HepG2 (cell line): ENCODE data around the gene OR52E1. TPM values are rescaled to one million over a fixed set of nuclear protein-coding genes. Genes with fewer than 3 reads are reported as not detected.

Source experiments
- ATAC-seq: fragments of 200-7000 bp; cut with Tn5 transposase; 3 replicates; pipeline ENCODE4 v1.9.1; 2020; ENCODE audit warnings: mild to moderate bottlenecking, moderate library complexity
- BruUV-seq: library from RNA; stranded (reverse); fragments of 400-500 nt; replicated peaks from 2 replicates; lab custom pipeline; 2021; lab: Mats Ljungman, UMichigan
- CTCF ChIA-PET: fragments of 300-600 bp; formaldehyde crosslinking; extraction: SDS; loops from one replicate; lab custom pipeline; 2021; ENCODE audit warnings: low total read pairs, inconsistent platforms, low intra/inter-chr PET ratio; lab: Yijun Ruan, JAX
- POLR2A ChIA-PET: fragments of 350-600 bp; sonication (Branson Sonifier 250); formaldehyde crosslinking; loops from one replicate; lab custom pipeline; 2020; ENCODE audit warnings: antibody characterized with exemption, inconsistent platforms; lab: Yijun Ruan, JAX
- DNase-seq: peaks from one replicate; pipeline ENCODE4 v3.0.0-alpha.2; 2015; ENCODE audit warnings: low spot score
- FAIRE-seq: peaks from 3 replicates; lab custom pipeline; 2011; peaks lifted over from hg19 to GRCh38; lab: Jason Lieb, UNC
- H2AFZ ChIP-seq: one replicate; pipeline ENCODE4 v1.6.1; 2011; ENCODE audit warnings: low read length, inconsistent platforms
- H3K27ac ChIP-seq: fragments of 300-600 bp; 3 replicates; pipeline ENCODE4 v1.8.0; 2011; ENCODE audit warnings: mixed run types, mild to moderate bottlenecking, mixed read lengths, low read length, inconsistent platforms; ENCODE audit not compliant: insufficient read depth; ENCODE audit errors: extremely low read length
- H3K27me3 ChIP-seq, 2 experiments: fragments of 200-600 bp in 1 of 2; 2 replicates in 1 of 2; 3 replicates in 1 of 2; pipeline versions ENCODE4 v1.6.0 to v1.8.0; 2011; ENCODE audit warnings: low read length in 2 of 2, mild to moderate bottlenecking in 2 of 2, moderate library complexity in 2 of 2, inconsistent platforms in 1 of 2; ENCODE audit not compliant: insufficient read depth in 2 of 2, control insufficient read depth in 1 of 2
- H3K36me3 ChIP-seq, 2 experiments: fragments of 200-600 bp in 1 of 2; replicated peaks in 1 of 2; 2 replicates in 1 of 2; 3 replicates in 1 of 2; pipeline versions ENCODE4 v1.5.1 to v1.8.0; 2011; ENCODE audit warnings: low read length in 2 of 2, inconsistent platforms in 1 of 2; ENCODE audit not compliant: insufficient read depth in 2 of 2, control insufficient read depth in 1 of 2
- H3K4me1 ChIP-seq: 2 replicates; pipeline ENCODE4 v1.5.1; 2012; ENCODE audit warnings: low read length, inconsistent platforms; ENCODE audit not compliant: insufficient read depth
- H3K4me2 ChIP-seq: 2 replicates; pipeline ENCODE4 v1.6.0; 2011; ENCODE audit warnings: low read depth, low read length, inconsistent platforms
- H3K4me3 ChIP-seq, 3 experiments: fragments of 200-600 bp in 1 of 3; sonication (generic), shearing (Covaris generic) in 1 of 3; replicated peaks in 1 of 3; 2 replicates each; pipeline ENCODE4 v1.5.1; 2011 to 2016; ENCODE audit warnings: low read length in 3 of 3, inconsistent platforms in 2 of 3, low read depth in 2 of 3, mild to moderate bottlenecking in 2 of 3, control low read depth in 1 of 3, mixed read lengths in 1 of 3; ENCODE audit not compliant: insufficient read depth in 1 of 3
- H3K79me2 ChIP-seq: one replicate; pipeline ENCODE4 v1.6.1; 2011; ENCODE audit warnings: low read length, inconsistent platforms; ENCODE audit not compliant: insufficient read depth
- H3K9ac ChIP-seq: 2 replicates; pipeline ENCODE4 v1.6.0; 2011; ENCODE audit warnings: mild to moderate bottlenecking, low read depth, low read length, inconsistent platforms; ENCODE audit not compliant: insufficient read depth
- H3K9me3 ChIP-seq: 2 replicates; pipeline ENCODE4 v1.5.1; 2012; ENCODE audit warnings: mild to moderate bottlenecking, low read length
- H4K20me1 ChIP-seq: 2 replicates; pipeline ENCODE4 v1.6.0; 2011; ENCODE audit warnings: inconsistent platforms, mild to moderate bottlenecking, low read length, moderate library complexity; ENCODE audit not compliant: insufficient read depth
- CENPT ChIP-seq: sonication (generic); formaldehyde crosslinking; IDR thresholded peaks from 2 replicates; pipeline ENCODE4 v1.8.0; 2022; ENCODE audit warnings: low read depth, mild to moderate bottlenecking, moderate library complexity, missing genetic modification reagents
- HNRNPK ChIP-seq: fragments of 200-400 bp; formaldehyde crosslinking; IDR thresholded peaks from 2 replicates; pipeline ENCODE4 v1.6.1; 2018; ENCODE audit warnings: low read length, low read depth, moderate library complexity, mild to moderate bottlenecking; ENCODE audit not compliant: poor library complexity, severe bottlenecking
- MIXL1 ChIP-seq: IDR thresholded peaks from 2 replicates; pipeline ENCODE4 v1.6.1; 2016
- PCBP1 ChIP-seq: fragments of 200-400 bp; formaldehyde crosslinking; IDR thresholded peaks from 2 replicates; pipeline ENCODE4 v1.6.1; 2017; ENCODE audit warnings: mild to moderate bottlenecking, low read depth, low read length, borderline replicate concordance
- PPARG ChIP-seq: conservative IDR thresholded peaks from 2 replicates; pipeline ENCODE4 v1.6.1; 2016; ENCODE audit warnings: missing biosample characterization, missing genetic modification reagents
- RNF2 ChIP-seq: fragments of 450-650 bp; conservative IDR thresholded peaks from 2 replicates; pipeline ENCODE4 v1.6.1; 2016; ENCODE audit warnings: low read depth
- TEAD3 ChIP-seq: optimal IDR thresholded peaks from 2 replicates; pipeline ENCODE3; 2016; ENCODE audit warnings: borderline replicate concordance
- TOPORS ChIP-seq: sonication (generic); formaldehyde crosslinking; IDR thresholded peaks from 2 replicates; pipeline ENCODE4 v1.8.0; 2023; ENCODE audit warnings: mild to moderate bottlenecking, missing genetic modification reagents
- ZFP37 ChIP-seq: sonication (generic); formaldehyde crosslinking; IDR thresholded peaks from 2 replicates; pipeline ENCODE4 v1.4.0; 2020; ENCODE audit warnings: missing genetic modification reagents, borderline replicate concordance
- ZNF343 ChIP-seq: sonication (generic); formaldehyde crosslinking; IDR thresholded peaks from 2 replicates; pipeline ENCODE4 v1.4.0; 2020; ENCODE audit warnings: mild to moderate bottlenecking, missing genetic modification reagents
- ZNF430 ChIP-seq: sonication (generic); formaldehyde crosslinking; IDR thresholded peaks from 2 replicates; pipeline ENCODE4 v1.9.0; 2021; ENCODE audit warnings: mild to moderate bottlenecking, missing genetic modification reagents
- ZNF556 ChIP-seq: sonication (generic); formaldehyde crosslinking; IDR thresholded peaks from 2 replicates; pipeline ENCODE4 v1.4.0; 2020; ENCODE audit warnings: mild to moderate bottlenecking, missing genetic modification reagents, borderline replicate concordance
- ZNF562 ChIP-seq: sonication (generic); formaldehyde crosslinking; IDR thresholded peaks from 2 replicates; pipeline ENCODE4 v1.8.0; 2022; ENCODE audit warnings: missing genetic modification reagents, borderline replicate concordance
- ZNF670 ChIP-seq: sonication (generic); formaldehyde crosslinking; IDR thresholded peaks from 2 replicates; pipeline ENCODE4 v1.8.0; 2022; ENCODE audit warnings: mild to moderate bottlenecking, missing genetic modification reagents, borderline replicate concordance
- ZNF720 ChIP-seq: sonication (generic); formaldehyde crosslinking; IDR thresholded peaks from 2 replicates; pipeline ENCODE4 v1.4.0; 2020; ENCODE audit warnings: missing genetic modification reagents
- WGBS: methylation state at CpG from one replicate; pipeline ENCODE4 v1.1.6; 2017; ENCODE audit warnings: low lambda C conversion rate; 5-methylcytosine and 5-hydroxymethylcytosine counted together
- in situ Hi-C: cut with HindIII; loops from 2 replicates; pipeline ENCODE4 v1.10.0; 2017; ENCODE audit warnings: low pct_unique_long_range_greater_than_20kb; ENCODE audit not compliant: extremely low pct_ligation_motif_present
- intact Hi-C: fragments of 100-400 bp; cut with micrococcal nuclease; formaldehyde crosslinking; loops from one replicate; pipeline ENCODE4 v1.10.0; 2022; ENCODE audit not compliant: unreplicated experiment
- polyA plus RNA-seq, 8 experiments: library from polyadenylated mRNA; depleted of rRNA in 3 of 8; stranded (reverse) in 7 of 8; unstranded in 1 of 8; fragments of >200 nt; fragmentation: Illumina TruSeq in 4 of 8; extraction: Trizol in 4 of 8; gene quantifications; 2 replicates each; pipeline versions ENCODE4 v1.2.1 to v1.2.3, GENCODE V29; 2011 to 2016; ENCODE audit warnings: low read depth in 4 of 8, missing spikeins in 1 of 8, mixed read lengths in 1 of 8; ENCODE audit not compliant: insufficient read depth in 1 of 8
- total RNA-seq, 5 experiments: library from RNA; depleted of rRNA; stranded (reverse); fragments of >200 nt; fragmentation: Illumina TruSeq; extraction: Trizol; gene quantifications; 2 replicates each; pipeline ENCODE4 v1.2.3, GENCODE V29; 2016; ENCODE audit warnings: low read depth in 1 of 5
- TF ChIP-seq, protein P1 (sequence below): sonication (generic); formaldehyde crosslinking; IDR thresholded peaks from 2 replicates; pipeline ENCODE4 v1.9.0; 2021; ENCODE audit warnings: mild to moderate bottlenecking, missing genetic modification reagents

The OR52E1 gene
- total and polyA plus RNA-seq, 2 of the 13 experiments (the other 11 are each of a cell fraction or from before 2014, with no cell fraction given): not detected

DNA sequence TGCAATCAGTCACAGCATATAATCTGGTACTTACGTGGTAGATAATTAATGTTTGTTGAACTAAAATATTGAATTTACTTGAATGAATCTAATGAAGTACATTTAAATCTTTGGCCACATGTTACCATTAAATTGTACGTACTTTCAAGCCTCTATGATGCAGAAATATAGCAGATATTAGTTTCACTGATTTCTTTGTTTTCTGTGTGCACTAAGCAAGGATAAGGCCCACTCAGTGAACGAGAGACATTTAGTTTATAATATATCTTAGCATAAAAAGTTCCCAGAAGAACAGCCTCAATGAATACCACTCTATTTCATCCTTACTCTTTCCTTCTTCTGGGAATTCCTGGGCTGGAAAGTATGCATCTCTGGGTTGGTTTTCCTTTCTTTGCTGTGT lies at the start of gene OR52E1 (continued):
- TF ChIP-seq, protein P1, sequence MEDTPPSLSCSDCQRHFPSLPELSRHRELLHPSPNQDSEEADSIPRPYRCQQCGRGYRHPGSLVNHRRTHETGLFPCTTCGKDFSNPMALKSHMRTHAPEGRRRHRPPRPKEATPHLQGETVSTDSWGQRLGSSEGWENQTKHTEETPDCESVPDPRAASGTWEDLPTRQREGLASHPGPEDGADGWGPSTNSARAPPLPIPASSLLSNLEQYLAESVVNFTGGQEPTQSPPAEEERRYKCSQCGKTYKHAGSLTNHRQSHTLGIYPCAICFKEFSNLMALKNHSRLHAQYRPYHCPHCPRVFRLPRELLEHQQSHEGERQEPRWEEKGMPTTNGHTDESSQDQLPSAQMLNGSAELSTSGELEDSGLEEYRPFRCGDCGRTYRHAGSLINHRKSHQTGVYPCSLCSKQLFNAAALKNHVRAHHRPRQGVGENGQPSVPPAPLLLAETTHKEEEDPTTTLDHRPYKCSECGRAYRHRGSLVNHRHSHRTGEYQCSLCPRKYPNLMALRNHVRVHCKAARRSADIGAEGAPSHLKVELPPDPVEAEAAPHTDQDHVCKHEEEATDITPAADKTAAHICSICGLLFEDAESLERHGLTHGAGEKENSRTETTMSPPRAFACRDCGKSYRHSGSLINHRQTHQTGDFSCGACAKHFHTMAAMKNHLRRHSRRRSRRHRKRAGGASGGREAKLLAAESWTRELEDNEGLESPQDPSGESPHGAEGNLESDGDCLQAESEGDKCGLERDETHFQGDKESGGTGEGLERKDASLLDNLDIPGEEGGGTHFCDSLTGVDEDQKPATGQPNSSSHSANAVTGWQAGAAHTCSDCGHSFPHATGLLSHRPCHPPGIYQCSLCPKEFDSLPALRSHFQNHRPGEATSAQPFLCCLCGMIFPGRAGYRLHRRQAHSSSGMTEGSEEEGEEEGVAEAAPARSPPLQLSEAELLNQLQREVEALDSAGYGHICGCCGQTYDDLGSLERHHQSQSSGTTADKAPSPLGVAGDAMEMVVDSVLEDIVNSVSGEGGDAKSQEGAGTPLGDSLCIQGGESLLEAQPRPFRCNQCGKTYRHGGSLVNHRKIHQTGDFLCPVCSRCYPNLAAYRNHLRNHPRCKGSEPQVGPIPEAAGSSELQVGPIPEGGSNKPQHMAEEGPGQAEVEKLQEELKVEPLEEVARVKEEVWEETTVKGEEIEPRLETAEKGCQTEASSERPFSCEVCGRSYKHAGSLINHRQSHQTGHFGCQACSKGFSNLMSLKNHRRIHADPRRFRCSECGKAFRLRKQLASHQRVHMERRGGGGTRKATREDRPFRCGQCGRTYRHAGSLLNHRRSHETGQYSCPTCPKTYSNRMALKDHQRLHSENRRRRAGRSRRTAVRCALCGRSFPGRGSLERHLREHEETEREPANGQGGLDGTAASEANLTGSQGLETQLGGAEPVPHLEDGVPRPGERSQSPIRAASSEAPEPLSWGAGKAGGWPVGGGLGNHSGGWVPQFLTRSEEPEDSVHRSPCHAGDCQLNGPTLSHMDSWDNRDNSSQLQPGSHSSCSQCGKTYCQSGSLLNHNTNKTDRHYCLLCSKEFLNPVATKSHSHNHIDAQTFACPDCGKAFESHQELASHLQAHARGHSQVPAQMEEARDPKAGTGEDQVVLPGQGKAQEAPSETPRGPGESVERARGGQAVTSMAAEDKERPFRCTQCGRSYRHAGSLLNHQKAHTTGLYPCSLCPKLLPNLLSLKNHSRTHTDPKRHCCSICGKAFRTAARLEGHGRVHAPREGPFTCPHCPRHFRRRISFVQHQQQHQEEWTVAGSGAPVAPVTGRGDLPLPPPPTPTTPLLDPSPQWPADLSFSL: no peak
- TF ChIP-seq TEAD3 (CRISPR knock-in tag) (no peak), PPARG (no peak), MIXL1 (no peak), TOPORS (CRISPR knock-in tag) (no peak), RNF2 (no peak)
- TF ChIP-seq, all 625 proteins: peak for 0

DNA sequence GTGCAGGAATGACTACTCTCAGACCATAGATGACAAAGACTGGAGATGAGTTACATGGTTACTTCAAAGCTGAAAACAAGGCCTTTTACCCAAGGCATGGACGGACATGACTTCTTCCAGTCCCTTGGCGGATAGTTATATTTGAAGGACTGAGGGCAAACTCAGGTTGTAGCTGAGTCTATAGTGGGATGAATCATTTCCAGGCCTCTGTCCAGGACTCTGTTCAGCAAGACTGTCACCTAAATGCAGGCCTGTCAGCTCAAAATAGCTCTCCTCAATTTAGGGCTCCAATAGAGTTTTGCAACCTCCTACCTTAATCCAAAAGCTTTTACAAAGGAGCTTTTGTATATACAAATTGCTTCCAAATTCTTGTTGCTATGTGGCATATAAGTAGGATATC lies 47.4 kb upstream of the OR52E1 start:
- BruUV-seq: no TSS peak
- Histone ChIP-seq H2AFZ (no peak overlapping the region), H4K20me1 (no peaks in the 10 kb centered on the region), H3K27ac (no peak overlapping the region), H3K27me3 (no peaks in the 10 kb centered on the region), H3K36me3 (no peaks in the 10 kb centered on the region), H3K4me3 (no peak overlapping the region), H3K79me2 (no peaks in the 10 kb centered on the region), H3K9ac (no peak overlapping the region), H3K4me2 (no peak overlapping the region), H3K9me3 (peaks cover 35% of the 10 kb centered on the region), H3K4me1 (no peaks in the 10 kb centered on the region)
- no peak for FAIRE-seq
- CTCF ChIA-PET: no interaction called here
- in situ Hi-C loops: no loop called here
- TF ChIP-seq ZFP37 (CRISPR knock-in tag): no peak
- TF ChIP-seq CENPT (CRISPR knock-in tag): no peak
- TF ChIP-seq HNRNPK: no peak
- TF ChIP-seq ZNF343 (CRISPR knock-in tag): no peak
- no peak for TF ChIP-seq PCBP1
- no peak for TF ChIP-seq ZNF720 (CRISPR knock-in tag)
- no peak for TF ChIP-seq ZNF562 (CRISPR knock-in tag)
- no peak for TF ChIP-seq ZNF670 (CRISPR knock-in tag)
- TF ChIP-seq ZNF430 (CRISPR knock-in tag): no peak
- no peak for TF ChIP-seq ZNF556
- intact Hi-C loops: no loop called here
- no peak for DNase-seq
- no peak for ATAC-seq
- WGBS: no CpG with 5 or more reads among the region's 2 CpGs
- POLR2A ChIA-PET: no interaction called here
